GM20431 (cell line): ENCODE results near the gene TNFAIP6.
"Not testable (repeated sequence)": the region's sequence is repeated elsewhere in the genome, so short reads cannot be mapped to it uniquely, and the experiment has no call there.

Experiments
- in situ Hi-C: fragments of 300-500 bp; cut with MseI, MboI; formaldehyde crosslinking; loops from one replicate; pipeline ENCODE4 v1.15.0; 2020; ENCODE audit warnings: low sequenced_read_pairs; ENCODE audit not compliant: unreplicated experiment

Gene TNFAIP6, protein sequence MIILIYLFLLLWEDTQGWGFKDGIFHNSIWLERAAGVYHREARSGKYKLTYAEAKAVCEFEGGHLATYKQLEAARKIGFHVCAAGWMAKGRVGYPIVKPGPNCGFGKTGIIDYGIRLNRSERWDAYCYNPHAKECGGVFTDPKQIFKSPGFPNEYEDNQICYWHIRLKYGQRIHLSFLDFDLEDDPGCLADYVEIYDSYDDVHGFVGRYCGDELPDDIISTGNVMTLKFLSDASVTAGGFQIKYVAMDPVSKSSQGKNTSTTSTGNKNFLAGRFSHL

DNA sequence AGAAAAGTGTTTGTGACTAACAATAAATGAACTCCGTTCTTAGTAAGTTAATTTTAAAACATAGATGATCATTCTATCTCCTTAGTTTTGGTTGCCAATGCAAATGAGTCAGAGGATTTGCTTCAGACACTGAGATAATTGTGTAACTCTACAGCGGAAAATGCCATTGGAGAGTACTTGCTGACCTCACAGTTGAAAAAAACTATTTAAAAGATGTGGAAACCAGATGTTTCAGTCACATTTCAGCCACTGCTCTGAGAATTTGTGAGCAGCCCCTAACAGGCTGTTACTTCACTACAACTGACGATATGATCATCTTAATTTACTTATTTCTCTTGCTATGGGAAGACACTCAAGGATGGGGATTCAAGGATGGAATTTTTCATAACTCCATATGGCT, at the start of gene TNFAIP6:
TSS of gene TNFAIP6 (plus strand) at position 234 of the 400 bp plus-strand sequence. CDS start at position 309, 75 bp downstream.
- in situ Hi-C loops, result no loop called here

DNA sequence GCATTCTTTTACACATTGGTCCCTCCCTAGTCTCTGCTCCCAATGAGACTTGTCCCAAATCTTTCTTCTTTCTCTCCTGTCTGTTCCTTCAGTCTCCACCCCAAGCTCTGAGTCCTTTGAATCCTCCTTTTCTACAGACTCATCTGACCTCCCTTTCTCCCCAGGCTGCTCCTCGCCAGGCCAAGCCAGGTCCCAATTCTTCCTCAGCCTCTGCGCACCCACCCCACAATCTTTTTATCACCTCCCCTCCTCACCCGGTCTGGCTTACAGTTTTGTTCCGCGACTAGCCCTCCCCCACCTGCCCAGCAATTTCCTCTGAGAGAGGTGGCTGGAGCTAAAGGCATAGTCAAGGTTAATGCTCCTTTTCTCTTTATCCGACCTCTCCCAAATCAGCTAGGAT, 47.1 kb upstream of the TNFAIP6 start:
- in situ Hi-C loops, result not testable (repeated sequence)

DNA sequence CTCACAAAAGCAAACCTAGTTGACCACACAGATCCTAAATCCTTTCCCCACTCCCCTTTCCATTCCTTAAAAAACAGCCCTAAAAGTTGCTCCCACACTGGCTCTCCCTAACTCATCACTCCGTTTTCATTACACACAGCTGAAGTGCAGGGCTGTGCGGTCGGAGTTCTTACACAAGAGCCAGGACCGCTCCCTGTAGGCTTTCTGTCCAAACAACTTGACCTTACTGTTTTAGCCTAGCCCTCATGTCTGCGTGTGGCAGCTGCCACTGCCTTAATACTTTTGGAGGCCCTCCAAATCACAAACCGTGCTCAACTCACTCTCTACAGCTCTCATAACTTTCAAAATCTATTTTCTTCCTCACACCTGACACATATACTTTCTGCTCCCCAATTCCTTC, 45.0 kb upstream of the TNFAIP6 start:
- in situ Hi-C loops, result not testable (repeated sequence)

DNA sequence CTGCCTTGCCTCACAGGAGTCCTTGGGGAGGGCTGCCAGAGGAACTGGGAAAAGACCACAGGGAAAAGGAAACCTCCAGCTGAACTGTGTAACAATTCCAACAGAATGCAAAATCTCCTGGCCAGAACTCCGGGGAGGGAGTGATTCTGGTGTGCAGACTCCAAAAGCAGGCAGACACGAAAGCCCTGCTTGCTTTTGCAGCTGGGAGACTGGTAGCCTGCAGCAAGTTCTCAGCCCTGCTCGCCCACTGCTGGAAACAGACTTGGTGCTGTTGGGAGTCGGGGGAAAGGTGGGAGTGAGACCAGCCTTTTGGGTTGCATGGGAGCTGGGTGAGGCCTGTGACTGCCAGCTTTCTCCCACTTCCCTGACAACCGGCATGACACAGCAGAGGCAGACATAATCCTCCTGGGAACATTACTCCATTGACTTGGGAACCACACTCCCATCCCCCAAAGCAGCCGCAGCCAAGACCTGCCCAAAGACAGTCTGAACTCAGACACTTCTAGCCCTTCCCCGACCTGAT, 42.0 kb upstream of the TNFAIP6 start:
- in situ Hi-C loops, result no loop called here

DNA sequence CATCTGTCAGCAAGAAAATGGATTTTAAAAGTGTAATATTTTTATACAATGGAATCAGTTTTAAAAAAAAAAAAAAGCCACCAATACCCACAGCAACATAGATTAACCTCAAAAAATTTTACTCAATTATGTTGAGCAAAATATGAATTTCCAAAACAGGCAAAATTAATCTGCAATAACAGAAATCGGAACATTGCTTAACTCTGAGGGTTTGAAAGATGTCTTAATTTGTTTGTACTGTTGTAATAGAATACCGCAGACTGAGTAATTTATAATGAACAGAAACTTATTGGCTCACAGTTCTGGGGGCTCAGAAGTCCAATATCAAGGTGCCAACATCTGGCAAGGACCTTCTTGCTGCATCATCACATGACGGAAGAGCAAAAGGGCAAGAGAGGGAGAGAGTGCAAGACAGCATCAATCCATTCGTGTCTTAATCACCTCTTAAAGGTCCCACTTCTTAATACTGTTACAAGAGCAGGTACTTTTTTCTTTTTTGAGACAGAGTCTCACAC, 31.8 kb upstream of the TNFAIP6 start:
- in situ Hi-C loops, result no loop called here

DNA sequence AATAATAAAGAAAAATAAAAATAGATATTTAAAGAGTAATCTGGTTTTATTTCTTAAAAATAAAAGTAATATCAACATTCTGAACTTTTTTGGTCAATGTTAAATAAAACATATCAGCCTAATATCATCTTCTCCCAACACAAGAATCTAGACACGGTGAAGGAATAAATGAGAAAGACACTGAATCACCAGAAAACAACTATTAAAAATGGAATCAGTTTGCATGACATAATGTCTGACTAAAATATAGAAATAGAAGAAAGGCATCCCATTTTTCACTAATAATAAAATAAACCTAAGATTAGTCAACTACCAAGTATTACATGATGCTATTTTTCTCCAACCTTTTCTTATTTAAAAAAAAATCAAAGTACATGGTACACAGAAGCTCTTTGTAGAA, 30.8 kb upstream of the TNFAIP6 start:
- in situ Hi-C loops, result no loop called here

DNA sequence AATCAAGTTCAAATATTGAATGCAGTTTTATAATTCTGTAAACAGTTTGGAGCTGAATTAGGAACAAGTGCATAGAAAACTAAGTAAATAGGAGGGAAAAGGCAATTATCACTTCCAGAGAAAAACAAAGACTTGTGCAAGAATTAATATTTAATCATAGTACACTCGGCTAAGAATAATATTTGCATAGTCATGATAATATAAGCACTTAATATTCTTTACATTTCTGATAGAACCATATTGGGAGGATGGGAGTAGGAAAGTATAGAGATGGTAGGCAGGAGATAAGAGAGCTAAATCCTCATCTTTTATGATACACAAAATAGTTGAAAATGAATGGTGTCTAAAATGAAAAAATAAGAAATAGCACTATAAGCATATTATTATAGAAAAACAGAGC, 27.4 kb upstream of the TNFAIP6 start:
- in situ Hi-C loops, result no loop called here

DNA sequence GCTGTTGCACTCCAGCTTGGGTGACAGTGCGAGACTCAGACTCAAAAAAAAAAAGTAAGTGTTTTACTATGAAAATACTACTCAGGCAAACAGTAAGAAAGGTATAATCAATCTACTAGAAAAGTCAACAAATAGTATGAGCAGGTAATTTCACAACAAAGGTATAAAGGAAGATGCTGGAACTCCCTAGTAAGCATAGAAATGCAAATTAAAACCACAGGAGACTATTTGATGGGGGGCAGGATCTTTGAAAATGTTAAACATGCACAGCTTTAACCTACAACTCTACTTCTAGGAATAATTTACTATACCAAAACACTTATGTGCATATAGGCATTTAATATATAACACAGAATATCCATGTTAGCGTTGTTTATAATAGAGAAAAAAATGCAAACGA, 24.3 kb upstream of the TNFAIP6 start:
- in situ Hi-C loops, result no loop called here

DNA sequence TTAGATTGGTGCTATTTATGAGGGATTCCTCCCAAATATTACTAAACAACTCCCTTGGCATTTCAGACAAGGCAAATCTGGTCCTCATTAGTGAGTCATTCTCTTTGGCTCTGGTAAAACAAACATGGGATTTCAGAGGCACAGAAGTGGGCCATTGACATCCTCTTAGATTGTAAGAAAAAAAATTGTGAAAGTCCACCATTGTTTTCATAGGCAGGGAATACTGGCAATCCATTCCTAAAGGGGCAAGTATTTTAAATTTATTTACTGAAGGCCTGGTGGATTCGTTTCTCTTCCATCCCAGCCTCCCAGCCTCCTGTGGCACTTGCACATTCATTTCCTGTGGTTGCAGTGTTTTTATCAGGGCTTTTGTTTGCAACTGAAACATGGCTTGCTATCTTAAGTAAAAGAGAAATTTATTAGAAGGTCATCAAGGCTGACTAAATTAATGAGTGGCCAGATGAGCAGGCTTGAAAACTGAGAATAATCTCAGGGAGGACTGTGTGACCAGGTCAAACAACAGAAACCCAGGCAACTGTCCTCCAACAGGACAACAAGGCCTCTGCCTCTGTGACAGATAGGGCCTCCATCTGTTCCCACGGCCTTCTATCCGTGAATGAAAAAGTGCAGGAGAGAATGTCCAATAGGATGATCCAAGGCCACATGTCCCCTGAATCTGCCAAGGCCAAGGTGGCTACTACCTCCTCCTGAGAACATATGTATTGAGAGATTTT, 23.1 kb upstream of the TNFAIP6 start:
- in situ Hi-C loops, result no loop called here

DNA sequence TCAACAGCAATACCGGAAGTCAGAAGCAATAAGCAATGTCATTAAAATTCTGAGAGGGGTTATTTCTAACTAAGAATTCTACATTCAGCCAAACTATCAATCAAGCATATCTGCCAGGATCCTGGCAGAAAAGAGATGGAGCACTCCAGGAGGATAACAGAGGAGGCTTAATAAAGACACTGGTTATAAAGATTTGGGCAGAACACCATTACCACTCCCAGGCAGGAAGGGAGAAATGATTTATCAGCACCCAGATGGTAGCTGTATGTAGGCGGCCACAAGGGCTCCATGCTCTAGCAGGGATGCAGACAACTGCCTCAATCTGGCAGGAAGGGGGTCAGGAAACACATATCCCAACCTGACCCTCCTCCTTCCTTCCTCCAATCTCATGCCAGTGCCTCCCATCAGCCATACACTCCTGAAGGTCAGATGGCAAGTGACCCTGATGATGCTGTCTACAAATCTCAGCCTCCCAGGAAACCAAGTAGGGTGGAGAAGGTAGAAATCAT, 20.5 kb upstream of the TNFAIP6 start:
- in situ Hi-C loops, result no loop called here

DNA sequence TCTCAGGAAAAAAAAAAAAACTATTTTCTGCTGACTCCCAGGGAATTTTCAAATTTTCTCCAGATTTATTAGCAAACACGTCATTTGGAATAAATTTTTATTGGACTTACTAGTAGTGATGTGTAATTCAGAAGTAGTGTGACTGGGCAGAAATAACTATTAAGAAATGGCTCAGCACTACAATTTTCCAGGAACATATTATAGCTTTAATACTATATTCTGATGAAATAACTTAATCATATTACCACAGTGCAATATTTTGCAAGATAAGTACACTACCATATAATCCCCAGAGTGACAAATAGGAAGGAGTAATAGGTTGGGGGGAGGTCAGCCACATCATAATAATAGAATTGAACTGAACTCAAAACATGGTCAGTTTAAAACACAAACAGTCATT, 19.7 kb upstream of the TNFAIP6 start:
- in situ Hi-C loops, result no loop called here

DNA sequence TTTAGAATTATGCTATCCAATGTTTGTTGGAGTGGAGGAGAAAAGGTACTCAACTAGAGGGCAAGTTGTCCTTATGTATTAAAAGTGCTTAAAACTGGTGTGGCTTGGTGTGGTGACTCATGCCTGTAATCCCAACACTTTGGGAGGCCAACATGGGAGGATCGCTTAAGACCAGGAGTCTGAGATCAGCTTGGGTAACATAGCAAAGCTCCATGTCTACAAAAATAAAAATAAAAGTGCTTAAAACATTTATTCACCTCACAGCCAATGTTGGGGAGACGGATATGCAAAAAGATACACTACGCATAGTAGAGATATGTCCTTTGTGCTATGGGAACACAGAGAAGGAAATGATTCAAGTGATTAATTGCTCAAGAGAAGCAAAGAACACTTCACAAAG, 19.3 kb upstream of the TNFAIP6 start:
- in situ Hi-C loops, result no loop called here

DNA sequence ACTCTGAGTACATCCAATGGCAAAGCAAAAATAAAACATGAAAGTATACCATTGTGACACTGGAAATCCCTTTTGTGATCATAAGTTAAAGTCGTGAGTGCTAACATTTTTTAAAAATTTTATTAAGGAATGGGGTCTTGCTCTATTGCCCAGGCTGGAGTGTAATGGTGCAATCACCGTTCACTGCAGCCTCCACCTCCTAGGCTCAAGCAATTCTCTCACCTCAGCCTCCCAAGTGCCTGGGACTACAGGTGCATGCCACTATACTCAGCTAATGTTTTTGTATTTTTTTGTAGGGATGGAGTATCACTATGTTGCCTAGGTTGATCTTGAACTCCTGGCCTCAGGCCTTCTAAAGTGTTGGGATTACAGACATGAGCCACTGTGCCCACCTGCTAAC, 14.3 kb upstream of the TNFAIP6 start:
- in situ Hi-C loops, result no loop called here

DNA sequence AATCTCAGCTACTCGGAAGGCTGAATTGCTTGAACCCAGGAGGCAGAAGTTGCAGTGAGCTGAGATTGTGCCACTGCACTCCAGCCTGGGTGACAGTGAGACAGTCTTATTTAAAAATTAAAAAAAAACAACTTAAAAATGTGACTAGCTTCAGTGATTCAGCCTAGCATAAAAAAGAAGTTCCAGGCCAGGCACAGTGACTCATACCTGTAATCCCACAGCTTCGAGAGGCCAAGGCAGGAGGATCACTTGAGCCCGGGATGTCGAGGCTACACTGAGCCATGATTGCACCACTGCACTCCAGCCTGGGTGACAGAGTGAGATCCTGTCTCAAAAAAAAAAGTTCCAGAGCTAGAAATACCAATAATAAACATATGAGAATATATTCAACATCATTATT, 13.2 kb upstream of the TNFAIP6 start:
- in situ Hi-C loops, result not testable (repeated sequence)

DNA sequence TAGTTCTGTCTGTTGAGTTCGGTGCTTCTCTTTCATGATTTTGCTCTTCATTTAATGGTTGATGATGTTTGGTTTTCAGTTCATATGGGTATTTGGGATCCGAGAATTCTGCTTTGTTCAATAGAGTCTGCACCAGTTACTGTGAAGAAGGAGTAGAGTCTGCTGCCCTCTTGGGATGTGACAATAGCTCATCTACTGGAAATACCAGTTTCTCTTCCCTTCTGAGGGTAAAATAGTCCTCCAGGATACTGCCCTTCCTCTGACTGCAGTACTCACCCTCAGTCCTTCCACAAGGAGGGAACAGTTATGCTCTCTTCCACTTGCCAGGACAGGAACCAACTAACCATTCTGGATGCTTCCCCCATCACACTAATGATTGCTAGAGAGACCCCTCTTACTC, 12.5 kb upstream of the TNFAIP6 start:
- in situ Hi-C loops, result no loop called here

DNA sequence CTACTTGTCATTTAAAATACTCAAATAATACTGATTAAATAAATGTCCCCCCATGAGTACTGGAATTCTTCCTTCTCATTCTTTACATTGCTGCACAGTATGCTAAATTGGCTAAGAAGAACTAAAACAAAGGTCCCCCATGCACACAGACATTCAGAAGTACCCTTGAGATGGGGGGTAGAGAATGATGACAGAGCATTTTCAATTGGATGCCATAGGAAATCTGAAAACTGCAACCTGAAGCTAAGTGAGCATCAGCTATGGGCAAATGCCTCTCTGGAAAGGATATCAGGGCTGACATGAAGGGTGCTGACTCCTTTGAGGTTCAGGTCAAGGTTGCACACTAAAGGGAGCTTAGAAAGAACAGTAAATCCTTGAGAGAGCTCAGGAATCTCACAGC, 10.1 kb upstream of the TNFAIP6 start:
- in situ Hi-C loops, result no loop called here

DNA sequence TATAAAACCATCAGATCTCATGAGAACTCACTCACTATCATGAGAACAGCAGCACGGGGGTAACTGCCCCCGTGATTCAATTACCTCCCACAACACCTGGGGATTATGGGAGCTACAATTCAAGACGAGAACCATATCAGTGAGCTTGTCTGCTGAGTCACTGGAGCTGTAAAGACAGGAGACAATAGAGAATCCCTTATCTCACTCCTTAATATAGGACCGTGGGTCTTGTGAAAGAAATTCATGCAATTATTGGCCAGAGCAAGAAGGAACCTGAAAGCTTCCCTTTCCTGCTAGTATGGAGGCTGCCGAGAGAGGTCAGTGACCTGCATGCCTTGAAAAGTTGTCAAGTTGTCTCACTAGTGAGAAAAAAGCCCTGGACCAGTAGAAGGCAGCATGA, 9.5 kb upstream of the TNFAIP6 start:
- in situ Hi-C loops, result no loop called here

DNA sequence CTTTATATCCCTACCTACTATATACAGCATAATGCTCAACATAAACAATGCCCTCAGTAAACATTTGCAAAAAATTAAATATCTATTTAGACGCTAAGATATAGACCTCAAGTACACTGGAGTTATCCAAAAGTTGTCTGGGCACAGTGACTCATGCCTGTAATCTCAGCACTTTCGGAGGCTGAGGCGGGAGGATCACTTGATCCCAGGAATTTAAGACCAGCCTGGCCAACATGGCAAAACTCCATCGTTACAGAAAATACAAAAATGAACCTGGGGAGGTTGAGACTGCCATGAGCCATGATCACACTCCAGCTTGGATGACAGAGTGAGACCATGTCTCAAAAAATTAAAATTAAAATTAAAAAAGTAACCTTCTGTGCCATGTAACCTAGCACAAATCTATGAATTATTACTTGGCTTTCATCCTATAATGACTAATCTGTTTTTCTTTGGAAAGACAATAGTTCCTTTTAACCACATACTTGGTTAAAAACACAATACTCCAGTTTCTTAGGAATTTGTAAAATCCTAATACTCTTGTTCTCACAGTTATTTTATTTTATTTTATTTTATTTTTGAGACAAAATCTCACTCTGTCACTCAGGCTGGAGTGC, 6.7 kb upstream of the TNFAIP6 start:
- in situ Hi-C loops, result no loop called here

DNA sequence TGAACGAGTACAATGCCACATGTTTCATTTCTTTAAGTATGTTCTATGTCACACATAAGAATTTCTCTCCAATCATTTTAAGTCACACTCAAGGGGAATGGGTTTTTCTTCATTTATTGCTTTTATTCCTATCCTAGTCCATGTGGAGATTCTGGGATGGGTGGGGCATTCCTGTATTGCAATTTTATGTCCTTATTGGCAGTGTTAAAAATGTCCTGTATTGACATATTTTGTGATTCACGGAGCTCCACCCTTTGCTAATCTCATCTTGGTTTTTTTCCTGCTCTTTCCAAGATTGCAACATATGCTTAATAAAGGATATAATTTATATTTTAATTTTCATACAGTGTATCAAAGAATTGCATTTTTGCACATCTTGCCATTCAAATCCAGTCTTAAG, 3.4 kb upstream of the TNFAIP6 start:
- in situ Hi-C loops, result no loop called here

DNA sequence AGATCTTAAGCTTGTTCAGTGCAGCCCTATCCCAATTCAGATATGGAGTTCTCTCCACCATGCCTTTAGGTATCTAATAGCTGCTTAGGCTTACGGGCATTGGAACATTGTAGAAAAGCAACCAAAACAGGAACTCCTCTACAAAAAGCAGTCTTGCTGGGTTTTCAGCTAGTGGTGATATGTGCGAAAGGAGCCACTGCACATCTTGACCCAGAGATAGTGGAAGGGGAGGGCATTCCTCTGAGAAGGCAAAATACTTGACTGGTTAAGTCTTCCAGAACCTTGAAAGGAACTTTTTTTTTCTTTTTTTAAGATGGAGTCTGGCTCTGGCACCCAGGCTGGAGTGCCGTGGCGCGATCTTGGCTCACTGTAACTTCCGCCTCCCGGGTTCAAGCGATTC, 2.6 kb upstream of the TNFAIP6 start:
- in situ Hi-C loops, result no loop called here
